ENCODE data around the gene LOXL1. TPM values are rescaled to one million over a fixed set of nuclear protein-coding genes. Genes with fewer than 3 reads are reported as not detected.
A peak's percentile ranks its signal among the peaks of the same experiment; 100 is the strongest.

Gene LOXL1
- total RNA-seq, 1 experiment from 2014 or later, result 11.8 TPM

DNA sequence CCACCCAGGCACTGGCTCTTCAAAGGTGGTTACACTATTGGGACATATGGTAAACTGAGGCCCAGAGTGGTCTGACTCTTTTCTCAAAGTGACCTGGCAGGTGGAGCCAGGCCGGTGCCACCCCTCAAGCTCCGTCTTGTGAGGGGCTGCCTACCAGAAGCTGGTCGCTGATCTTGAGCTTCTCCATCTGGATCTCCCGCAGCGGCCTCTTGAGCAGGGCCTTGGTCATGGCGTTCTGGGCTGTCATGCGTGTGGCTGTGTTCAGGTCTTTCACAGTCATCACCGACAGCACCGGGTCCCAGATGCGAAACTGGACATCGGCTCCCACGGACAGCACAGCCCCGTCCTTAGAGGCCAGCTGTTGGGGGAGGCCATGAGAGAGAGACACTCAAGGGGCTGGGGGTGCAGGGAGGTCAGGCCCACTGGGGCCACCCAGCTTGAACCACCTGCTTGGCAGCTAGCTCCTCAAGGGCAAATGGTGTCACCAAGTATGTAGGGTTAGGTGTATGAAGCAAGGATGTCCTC is 62.2 kb downstream of the LOXL1 start:
- Histone ChIP-seq H3K36me3 (replicated peaks; ENCODE audit: control insufficient read depth, insufficient read depth, low read length) (no peaks in the 10 kb centered on the region), H3K4me3 (ENCODE audit: insufficient read depth, low read depth, low read length) (no peak overlapping the region), H3K27me3 (ENCODE audit: control insufficient read depth, insufficient read depth, low read length) (no peaks in the 10 kb centered on the region; the same call in 1 of the 2 replicates)
- DNase-seq, result no peak

DNA sequence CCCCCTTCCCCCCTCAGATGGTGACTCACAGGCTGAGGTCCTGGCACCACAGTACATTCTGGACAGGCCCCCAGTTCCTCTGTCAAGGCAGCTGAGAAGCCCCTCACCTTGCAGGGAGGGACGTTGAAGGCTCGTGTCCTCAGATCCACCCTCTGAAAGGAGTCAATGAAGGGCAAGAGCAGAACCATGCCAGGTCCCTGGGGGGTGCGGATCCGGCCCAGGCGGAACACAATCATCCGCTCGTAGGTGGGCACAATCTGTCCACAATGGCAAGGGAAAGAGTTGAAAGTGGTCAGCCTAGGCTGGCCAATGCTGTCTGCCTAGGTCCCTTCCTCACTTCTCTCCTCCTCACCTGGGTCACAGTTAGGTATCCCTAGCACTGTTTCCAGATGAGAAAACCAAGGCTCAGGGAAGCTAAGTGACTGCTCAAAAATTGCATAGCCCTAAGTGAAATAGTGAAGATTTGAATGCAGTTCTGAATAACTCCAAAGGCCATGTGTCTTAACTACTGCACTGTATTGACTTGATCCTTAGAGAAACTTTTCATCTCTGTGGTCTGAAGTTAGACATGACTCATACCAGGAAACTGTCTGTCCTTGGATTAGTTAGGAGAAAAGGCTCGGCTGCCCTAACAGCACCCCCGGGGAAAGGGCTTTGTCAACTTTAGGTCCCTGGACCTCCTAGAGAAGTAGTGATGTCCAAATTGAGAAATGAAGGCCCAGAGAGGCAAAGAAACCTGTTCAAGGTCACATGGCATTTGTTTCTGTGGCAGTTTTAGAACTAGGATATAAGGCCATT is 62.9 kb downstream of the LOXL1 start:
- no peaks in the 10 kb centered on the region; the same call in 1 of the 2 replicates for H3K27me3 ChIP-seq (ENCODE audit: control insufficient read depth, insufficient read depth, low read length)
- H3K36me3 ChIP-seq (replicated peaks; ENCODE audit: control insufficient read depth, insufficient read depth, low read length), result no peaks in the 10 kb centered on the region
- no peak overlapping the region for H3K4me3 ChIP-seq (ENCODE audit: insufficient read depth, low read depth, low read length)
- DNase-seq, result no peak

DNA sequence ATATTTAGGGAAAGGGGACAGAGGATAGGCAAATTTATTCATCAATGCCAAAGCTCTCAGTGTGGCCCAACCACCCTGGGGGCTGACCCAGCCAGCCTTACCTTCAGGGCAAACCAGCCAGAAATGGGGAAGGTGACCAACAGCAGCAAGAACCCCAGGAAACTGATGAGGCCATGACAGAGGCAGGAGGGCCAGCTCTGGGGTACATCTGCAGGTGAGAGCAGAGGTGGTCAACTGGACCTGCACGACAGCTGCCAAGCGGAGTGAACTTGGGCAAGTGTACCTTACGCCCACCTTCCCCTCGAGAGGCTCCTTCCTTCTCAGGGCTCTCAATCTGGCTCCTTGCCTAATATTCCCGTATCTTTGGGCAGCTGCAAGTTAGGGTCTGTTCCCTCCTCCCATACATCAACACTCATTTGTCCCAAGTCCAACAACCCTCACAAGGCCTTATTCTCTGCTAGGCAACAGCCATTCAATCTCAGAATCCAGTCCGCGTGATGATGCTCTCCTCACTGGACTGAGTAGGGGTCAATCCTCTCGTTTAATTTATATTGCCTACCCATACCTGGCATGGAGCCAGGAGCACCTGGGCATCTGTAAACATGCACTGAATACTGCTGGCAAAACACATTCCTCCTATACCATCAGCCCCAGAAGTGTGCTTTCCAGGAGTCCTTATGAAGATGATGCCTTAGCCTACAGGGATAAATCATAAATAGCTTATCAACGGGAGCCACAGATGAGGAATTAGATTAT is 64.2 kb downstream of the LOXL1 start:
- H3K4me3 ChIP-seq (ENCODE audit: insufficient read depth, low read depth, low read length), result no peak overlapping the region
- no peaks in the 10 kb centered on the region for H3K36me3 ChIP-seq (replicated peaks; ENCODE audit: control insufficient read depth, insufficient read depth, low read length)
- no peak for DNase-seq
- no peaks in the 10 kb centered on the region; the same call in 1 of the 2 replicates for H3K27me3 ChIP-seq (ENCODE audit: control insufficient read depth, insufficient read depth, low read length)

DNA sequence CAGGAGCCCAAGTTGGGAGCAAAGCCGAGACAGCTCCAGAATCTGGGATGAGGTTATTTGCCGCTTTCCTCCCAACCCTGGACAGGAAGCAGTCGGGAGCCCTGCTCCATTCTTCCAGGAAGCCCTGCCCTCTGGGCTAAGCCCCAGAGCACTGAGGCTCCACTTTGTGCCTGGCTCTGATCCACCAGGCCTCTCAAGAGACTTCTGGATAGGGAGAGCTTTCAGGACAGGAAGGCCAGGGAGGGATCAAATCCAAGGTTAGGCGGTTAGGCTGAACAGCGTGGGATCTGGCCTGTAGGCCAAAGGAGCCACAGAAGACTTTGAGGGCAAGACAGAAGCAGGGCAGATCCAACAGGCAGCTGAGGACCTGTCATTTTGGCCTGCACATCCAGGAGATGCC is 65.0 kb downstream of the LOXL1 start:
- Histone ChIP-seq H3K36me3 (replicated peaks; ENCODE audit: control insufficient read depth, insufficient read depth, low read length) (no peaks in the 10 kb centered on the region), H3K4me3 (ENCODE audit: insufficient read depth, low read depth, low read length) (peak overlapping the region; percentile 67), H3K27me3 (ENCODE audit: control insufficient read depth, insufficient read depth, low read length) (no peaks in the 10 kb centered on the region; the same call in 1 of the 2 replicates)
- DNase-seq, result no peak

- DNase-seq, result peak; percentile 99
- Histone ChIP-seq H3K27me3 (ENCODE audit: control insufficient read depth, insufficient read depth, low read length) (no peaks in the 10 kb centered on the region; the same call in 1 of the 2 replicates), H3K36me3 (replicated peaks; ENCODE audit: control insufficient read depth, insufficient read depth, low read length) (no peaks in the 10 kb centered on the region), H3K4me3 (ENCODE audit: insufficient read depth, low read depth, low read length) (peak within 1 kb of the TSS; percentile 67)
Observed at GRCh38 chr15:73991726-73992593, 65.7 kb downstream of the LOXL1 start, which contains the start of gene STOML1. TSS of gene STOML1 (minus strand) at chr15:73992295. CDS start at chr15:73992223, 72 bp downstream.

DNA sequence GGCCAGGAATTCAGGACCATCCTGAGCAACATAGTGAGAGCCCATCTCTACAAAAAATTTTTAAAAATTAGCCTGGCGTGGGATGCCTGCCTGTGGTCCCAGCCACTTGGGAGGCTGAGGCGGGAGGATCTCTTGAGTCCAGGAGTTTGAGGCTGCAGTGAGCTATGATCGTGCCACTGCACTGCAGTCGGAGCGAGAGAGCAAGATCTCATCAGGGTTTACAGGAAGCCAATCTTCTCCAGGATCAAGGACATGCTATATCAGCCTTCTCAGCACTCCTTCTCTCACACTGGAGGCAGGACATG is 66.3 kb downstream of the LOXL1 start:
- H3K36me3 ChIP-seq (replicated peaks; ENCODE audit: control insufficient read depth, insufficient read depth, low read length), result no peaks in the 10 kb centered on the region
- H3K4me3 ChIP-seq (ENCODE audit: insufficient read depth, low read depth, low read length), result no peak overlapping the region
- no peak for DNase-seq
- H3K27me3 ChIP-seq (ENCODE audit: control insufficient read depth, insufficient read depth, low read length), result no peaks in the 10 kb centered on the region; the same call in 1 of the 2 replicates

GRCh38 chr15:73993211-73993994 is 67.1 kb downstream of the LOXL1 start:
- no peak for DNase-seq
- Histone ChIP-seq H3K27me3 (ENCODE audit: control insufficient read depth, insufficient read depth, low read length) (no peaks in the 10 kb centered on the region; the same call in 1 of the 2 replicates), H3K4me3 (ENCODE audit: insufficient read depth, low read depth, low read length) (no peak overlapping the region), H3K36me3 (replicated peaks; ENCODE audit: control insufficient read depth, insufficient read depth, low read length) (peaks cover 1% of the 10 kb centered on the region; the same call in 1 of the 2 replicates)

GRCh38 chr15:73994413-73994883 is 68.2 kb downstream of the LOXL1 start, which contains the start of gene PML:
TSS of gene PML (plus strand) at chr15:73994716. CDS start at chr15:73994813, 97 bp downstream.
- Histone ChIP-seq H3K27me3 (ENCODE audit: control insufficient read depth, insufficient read depth, low read length) (no peaks in the 10 kb centered on the region; the same call in 1 of the 2 replicates), H3K4me3 (ENCODE audit: insufficient read depth, low read depth, low read length) (peak within 1 kb of the TSS; percentile 57), H3K36me3 (replicated peaks; ENCODE audit: control insufficient read depth, insufficient read depth, low read length) (peaks cover 2% of the 10 kb centered on the region; the same call in 1 of the 2 replicates)
- peak; percentile 97 for DNase-seq

GRCh38 chr15:73994912-73995622 is 68.8 kb downstream of the LOXL1 start:
- DNase-seq, result no peak
- H3K36me3 ChIP-seq (replicated peaks; ENCODE audit: control insufficient read depth, insufficient read depth, low read length), result peaks cover 2% of the 10 kb centered on the region; the same call in 1 of the 2 replicates
- peak overlapping the region; percentile 57 for H3K4me3 ChIP-seq (ENCODE audit: insufficient read depth, low read depth, low read length)
- H3K27me3 ChIP-seq (ENCODE audit: control insufficient read depth, insufficient read depth, low read length), result no peaks in the 10 kb centered on the region; the same call in 1 of the 2 replicates

GRCh38 chr15:73996267-73996666 is 70.0 kb downstream of the LOXL1 start:
- no peaks in the 10 kb centered on the region; the same call in 1 of the 2 replicates for H3K27me3 ChIP-seq (ENCODE audit: control insufficient read depth, insufficient read depth, low read length)
- peaks cover 2% of the 10 kb centered on the region; the same call in 1 of the 2 replicates for H3K36me3 ChIP-seq (replicated peaks; ENCODE audit: control insufficient read depth, insufficient read depth, low read length)
- DNase-seq, result no peak
- H3K4me3 ChIP-seq (ENCODE audit: insufficient read depth, low read depth, low read length), result no peak overlapping the region

DNA sequence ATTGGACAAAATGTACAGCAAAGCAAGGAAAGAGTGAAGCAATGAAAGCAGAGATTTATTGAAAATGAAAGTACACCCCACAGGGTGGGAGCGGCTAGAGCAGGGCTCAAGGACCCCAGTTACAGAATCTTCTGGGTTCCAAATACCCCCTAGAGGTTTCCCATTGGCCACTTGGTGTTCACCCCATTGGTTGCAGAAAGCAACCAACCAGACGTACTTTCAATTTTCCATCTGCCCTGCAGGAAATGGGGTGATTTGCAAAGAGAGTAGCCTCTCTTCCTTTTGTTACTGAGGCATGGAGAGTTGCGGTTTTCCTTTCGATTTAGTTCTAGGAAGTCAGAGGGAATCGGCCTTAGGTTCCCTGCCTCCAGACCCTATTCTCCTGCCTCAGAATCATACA is 70.7 kb downstream of the LOXL1 start:
- no peak overlapping the region for H3K4me3 ChIP-seq (ENCODE audit: insufficient read depth, low read depth, low read length)
- no peak for DNase-seq
- peaks cover 2% of the 10 kb centered on the region; the same call in 1 of the 2 replicates for H3K36me3 ChIP-seq (replicated peaks; ENCODE audit: control insufficient read depth, insufficient read depth, low read length)
- H3K27me3 ChIP-seq (ENCODE audit: control insufficient read depth, insufficient read depth, low read length), result no peaks in the 10 kb centered on the region

- no peaks in the 10 kb centered on the region for H3K27me3 ChIP-seq (ENCODE audit: control insufficient read depth, insufficient read depth, low read length)
- H3K36me3 ChIP-seq (replicated peaks; ENCODE audit: control insufficient read depth, insufficient read depth, low read length), result peaks cover 2% of the 10 kb centered on the region; the same call in 1 of the 2 replicates
- no peak for DNase-seq
- H3K4me3 ChIP-seq (ENCODE audit: insufficient read depth, low read depth, low read length), result no peak overlapping the region
Observed at GRCh38 chr15:73997986-73998385, 71.7 kb downstream of the LOXL1 start.

All from H7 (cell line).